NCI-H510A treated with DMSO at 0.1 percent for 48 hours (cell line): ENCODE measurements around the gene GATD1.

Experiments
- DNase-seq: peaks from one replicate; lab custom pipeline; 2025; lab: John Stamatoyannopoulos, UW

GATD1 gene

GRCh38 chr11:778976-779954 lies 2.0 kb upstream of the GATD1 start:
- no peak for DNase-seq

GRCh38 chr11:776561-777287 lies 563 bp downstream of the GATD1 start:
- no peak for DNase-seq

GRCh38 chr11:776263-776560 lies 1.1 kb downstream of the GATD1 start:
- DNase-seq, result no peak

- no peak for DNase-seq
These were observed 2.3 kb downstream of the GATD1 start for GRCh38 chr11:774873-775592.

- no peak for DNase-seq
These were observed 3.5 kb downstream of the GATD1 start for GRCh38 chr11:773830-774229.

GRCh38 chr11:773425-773824 lies 3.9 kb downstream of the GATD1 start:
- DNase-seq, result no peak

- DNase-seq, result no peak
These were observed 4.6 kb downstream of the GATD1 start for GRCh38 chr11:772429-773390.

- no peak for DNase-seq
These were observed 5.6 kb downstream of the GATD1 start for GRCh38 chr11:771617-772204.

- no peak for DNase-seq
These were observed 6.4 kb downstream of the GATD1 start for GRCh38 chr11:770642-771616.

- DNase-seq, result no peak
These were observed 7.2 kb downstream of the GATD1 start for GRCh38 chr11:769887-770641.

GRCh38 chr11:767238-767637 lies 10.0 kb downstream of the GATD1 start:
- DNase-seq, result no peak

DNA sequence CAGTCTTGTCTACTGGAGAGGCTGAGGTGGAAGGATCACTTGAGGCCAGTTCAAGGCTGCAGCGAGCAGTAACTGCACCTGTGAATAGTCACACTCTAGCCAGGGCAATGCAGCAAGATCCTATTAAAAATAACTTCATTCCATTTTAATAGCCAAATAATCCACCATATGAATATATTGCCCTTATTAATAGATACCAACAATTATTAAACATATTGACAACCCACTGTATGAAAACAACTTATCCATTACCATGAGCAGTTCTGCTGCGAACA lies 10.4 kb downstream of the GATD1 start:
- DNase-seq, result no peak

DNA sequence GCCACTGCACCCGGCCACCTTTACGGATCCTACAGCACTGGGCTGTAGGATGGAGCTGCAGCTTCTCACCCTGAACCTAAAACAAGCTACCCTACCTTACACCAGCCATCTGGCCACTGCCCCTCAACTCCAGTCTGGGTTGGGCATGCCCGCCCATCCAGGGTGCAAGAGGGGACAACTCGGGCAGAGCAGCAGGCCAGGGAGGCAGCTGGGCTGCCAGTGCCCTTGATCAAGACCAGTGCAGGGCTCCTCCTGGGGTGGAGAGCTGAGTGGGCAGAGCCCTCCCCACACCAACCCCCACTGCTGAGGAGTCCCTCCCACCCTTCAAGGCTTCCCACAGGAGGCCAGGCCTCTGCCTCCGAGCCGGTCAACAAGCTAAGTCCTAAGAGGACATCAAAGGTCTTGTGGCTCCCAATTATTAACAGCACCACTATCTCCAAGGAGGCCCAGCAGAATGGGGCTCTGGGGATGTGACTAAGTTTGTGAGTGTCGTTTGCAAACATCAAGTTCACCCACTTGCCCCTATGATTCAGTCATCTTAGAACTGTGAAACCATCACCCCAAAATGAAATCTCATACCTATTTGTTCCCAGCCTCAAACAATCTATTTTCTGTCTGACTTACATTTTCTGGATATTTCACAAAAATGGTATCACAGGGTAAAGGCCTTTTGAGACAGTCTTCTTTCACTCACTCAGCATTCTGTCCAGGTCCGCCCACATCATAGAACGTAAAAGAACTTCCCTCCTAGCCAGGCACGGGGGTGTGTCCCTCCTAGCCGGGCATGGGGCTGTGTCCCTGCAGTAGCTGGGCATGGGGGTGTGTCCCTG lies 11.0 kb downstream of the GATD1 start:
- DNase-seq, result no peak

DNA sequence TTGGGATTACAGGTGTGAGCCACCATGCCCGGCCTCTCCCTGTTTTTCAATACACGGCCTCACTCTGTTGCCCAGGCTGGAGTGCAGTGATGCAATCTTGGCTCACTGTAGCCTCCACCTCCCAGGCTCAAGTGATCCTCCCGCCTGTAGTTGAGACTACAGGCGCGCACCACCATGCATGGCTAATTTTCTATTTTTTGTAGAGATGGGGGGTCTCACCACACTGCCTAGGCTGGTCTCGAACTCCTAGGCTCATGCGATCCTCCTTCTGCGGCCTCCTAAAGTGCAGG lies 11.5 kb downstream of the GATD1 start:
- no peak for DNase-seq

DNA sequence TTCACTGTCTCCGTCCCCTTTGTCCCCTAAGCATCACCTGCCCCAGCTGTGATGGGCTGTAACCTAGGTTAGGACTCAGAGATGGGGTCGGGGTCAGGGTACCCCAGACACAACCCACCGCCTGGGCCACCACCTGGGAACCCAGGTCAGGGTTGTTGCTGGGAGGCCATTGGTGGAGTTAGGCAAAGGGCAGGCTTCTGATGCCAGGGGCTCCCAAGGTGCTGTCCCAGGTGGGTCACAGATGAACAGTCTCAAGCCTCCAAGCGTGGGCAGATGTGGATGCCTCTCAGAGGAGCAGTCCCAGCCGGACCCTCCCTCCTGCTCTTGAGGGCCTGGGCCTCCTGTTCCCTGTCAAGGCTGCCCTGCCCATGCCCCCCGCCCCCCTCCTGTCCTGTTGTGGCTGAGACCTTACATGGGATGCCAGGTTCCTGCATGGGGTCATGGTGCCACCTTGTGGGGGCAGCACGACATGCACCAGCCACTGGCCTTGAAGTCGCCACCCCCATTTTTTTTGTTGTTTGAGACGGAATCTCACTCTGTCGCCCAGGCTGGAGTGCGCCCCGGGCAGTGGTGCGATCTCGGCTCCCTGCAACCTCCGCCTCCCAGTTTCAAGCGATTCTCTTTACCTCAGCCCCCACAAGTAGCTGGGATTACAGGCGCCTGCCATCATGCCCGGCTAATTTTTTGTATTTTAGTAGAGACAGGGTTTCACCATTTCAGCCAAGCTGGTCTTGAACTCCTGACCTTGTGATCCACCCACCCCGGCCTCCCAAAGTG lies 12.1 kb downstream of the GATD1 start:
- no peak for DNase-seq

DNA sequence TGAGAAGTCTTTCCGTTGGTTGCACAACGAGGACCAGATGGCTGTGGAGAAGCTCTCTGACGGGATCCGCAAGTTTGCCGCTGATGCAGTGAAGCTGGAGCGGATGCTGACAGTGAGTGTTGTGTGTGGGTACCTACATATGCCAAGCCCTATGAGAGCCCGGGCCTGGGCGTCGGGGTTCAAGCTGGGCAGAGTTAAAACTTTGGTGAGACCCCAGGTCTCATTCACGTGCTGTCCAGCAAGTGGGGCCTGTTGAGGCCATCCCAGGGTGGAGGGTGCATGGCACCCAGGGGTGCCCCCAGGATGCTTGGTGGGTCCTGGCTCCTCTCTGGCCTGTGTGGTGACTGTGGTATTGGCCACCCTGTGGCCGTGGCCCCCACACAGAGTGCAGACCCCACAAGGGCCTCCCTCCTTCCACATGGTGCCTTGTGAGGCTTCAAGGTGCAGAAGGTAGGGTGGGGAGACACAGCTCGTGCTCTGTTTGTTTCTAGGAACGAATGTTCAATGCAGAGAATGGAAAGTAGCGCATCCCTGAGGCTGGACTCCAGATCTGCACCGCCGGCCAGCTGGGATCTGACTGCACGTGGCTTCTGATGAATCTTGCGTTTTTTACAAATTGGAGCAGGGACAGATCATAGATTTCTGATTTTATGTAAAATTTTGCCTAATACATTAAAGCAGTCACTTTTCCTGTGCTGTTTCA lies 12.8 kb downstream of the GATD1 start:
- DNase-seq, result no peak

- no peak for DNase-seq
These were observed 13.6 kb downstream of the GATD1 start for GRCh38 chr11:763549-764321.
